ENCODE data around the gene ALG10B. TPM values are rescaled to one million over a fixed set of nuclear protein-coding genes. Genes with fewer than 3 reads are reported as not detected.

The ALG10B gene
- total RNA-seq, 1 donor from 2014 or later, result 1.8 TPM

DNA sequence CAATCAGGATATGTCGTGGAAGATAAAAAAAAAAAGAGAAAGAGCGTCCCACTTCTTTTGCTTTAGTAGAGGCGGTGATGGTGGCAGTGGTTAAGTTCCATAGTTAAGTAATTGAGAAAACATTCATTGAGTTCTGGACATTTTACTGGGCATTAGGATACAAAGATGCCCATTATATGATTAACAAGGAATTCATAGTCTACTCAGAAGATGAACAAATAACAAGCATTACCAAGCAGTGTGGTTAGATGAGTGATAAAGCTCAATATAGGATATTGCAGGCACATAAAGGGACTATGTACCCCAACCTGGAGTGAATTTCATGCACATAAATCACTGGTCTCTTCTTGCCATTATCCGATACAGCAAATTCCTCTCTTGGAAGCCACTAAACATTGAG is 53.7 kb downstream of the ALG10B start:
- DNase-seq (ENCODE audit: low read depth) (no peak), FAIRE-seq (no peak)
- H3K79me2 ChIP-seq (ENCODE audit: insufficient read depth, low read length), result no peaks in the 10 kb centered on the region
- H3K36me3 ChIP-seq (ENCODE audit: insufficient read depth, low read length), result no peaks in the 10 kb centered on the region
- H3K9me3 ChIP-seq (ENCODE audit: insufficient read depth, low read depth, low read length), result no peaks in the 10 kb centered on the region
- H2AFZ ChIP-seq (ENCODE audit: low read depth, low read length), result no peak overlapping the region
- Mint-ChIP-seq H3K9me3 (ENCODE audit: unreplicated experiment) (no peaks in the 10 kb centered on the region), H3K27ac (ENCODE audit: unreplicated experiment) (no peak overlapping the region), H3K36me3 (ENCODE audit: low read depth, unreplicated experiment) (no peaks in the 10 kb centered on the region), H3K27me3 (ENCODE audit: low read depth, unreplicated experiment) (no peaks in the 10 kb centered on the region), H3K4me1 (ENCODE audit: low read depth, unreplicated experiment) (no peaks in the 10 kb centered on the region), H3K4me3 (ENCODE audit: unreplicated experiment) (no peak overlapping the region)
- no peak overlapping the region for H3K4me2 ChIP-seq (ENCODE audit: low read length)
- H3K27ac ChIP-seq (ENCODE audit: low read depth, low read length), result no peak overlapping the region
- no peak overlapping the region for H3K9ac ChIP-seq (ENCODE audit: low read length)
- no peaks in the 10 kb centered on the region for H4K20me1 ChIP-seq (ENCODE audit: insufficient read depth, low read length)
- no peaks in the 10 kb centered on the region for H3K4me1 ChIP-seq (ENCODE audit: insufficient read depth, low read length)
- H3K27me3 ChIP-seq (ENCODE audit: insufficient read depth, low read length), result no peaks in the 10 kb centered on the region
- TF ChIP-seq, protein P1, sequence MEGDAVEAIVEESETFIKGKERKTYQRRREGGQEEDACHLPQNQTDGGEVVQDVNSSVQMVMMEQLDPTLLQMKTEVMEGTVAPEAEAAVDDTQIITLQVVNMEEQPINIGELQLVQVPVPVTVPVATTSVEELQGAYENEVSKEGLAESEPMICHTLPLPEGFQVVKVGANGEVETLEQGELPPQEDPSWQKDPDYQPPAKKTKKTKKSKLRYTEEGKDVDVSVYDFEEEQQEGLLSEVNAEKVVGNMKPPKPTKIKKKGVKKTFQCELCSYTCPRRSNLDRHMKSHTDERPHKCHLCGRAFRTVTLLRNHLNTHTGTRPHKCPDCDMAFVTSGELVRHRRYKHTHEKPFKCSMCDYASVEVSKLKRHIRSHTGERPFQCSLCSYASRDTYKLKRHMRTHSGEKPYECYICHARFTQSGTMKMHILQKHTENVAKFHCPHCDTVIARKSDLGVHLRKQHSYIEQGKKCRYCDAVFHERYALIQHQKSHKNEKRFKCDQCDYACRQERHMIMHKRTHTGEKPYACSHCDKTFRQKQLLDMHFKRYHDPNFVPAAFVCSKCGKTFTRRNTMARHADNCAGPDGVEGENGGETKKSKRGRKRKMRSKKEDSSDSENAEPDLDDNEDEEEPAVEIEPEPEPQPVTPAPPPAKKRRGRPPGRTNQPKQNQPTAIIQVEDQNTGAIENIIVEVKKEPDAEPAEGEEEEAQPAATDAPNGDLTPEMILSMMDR (IDR thresholded peaks at IDR 0.05; ENCODE audit: insufficient read depth, low read depth, low read length), result no peak
- TF ChIP-seq EZH2 (IDR thresholded peaks at IDR 0.05; ENCODE audit: insufficient read depth, low read length), result no peak
- H3K4me3 ChIP-seq (ENCODE audit: insufficient read depth, low read depth, low read length), result no peak overlapping the region

DNA sequence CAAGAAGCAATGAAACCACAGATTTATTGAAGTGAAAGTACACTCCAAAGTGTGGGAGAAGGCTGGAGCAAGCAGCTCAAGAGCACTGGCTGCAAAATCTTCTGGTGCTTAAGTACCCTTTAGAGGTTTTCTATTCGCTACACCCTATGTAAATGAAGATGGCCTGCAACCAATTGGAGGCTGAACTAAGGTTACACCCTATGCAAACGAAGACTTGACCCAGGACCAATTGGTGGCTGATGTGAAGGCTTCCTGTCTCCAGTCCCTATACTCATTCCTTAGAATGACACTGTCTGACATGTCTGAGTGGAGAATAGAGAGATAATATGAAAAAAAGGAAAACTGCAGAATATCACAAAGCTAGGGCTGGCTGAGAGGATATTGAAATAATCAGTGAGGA is 57.2 kb downstream of the ALG10B start:
- H2AFZ ChIP-seq (ENCODE audit: low read depth, low read length), result no peak overlapping the region
- no peaks in the 10 kb centered on the region for H3K4me1 ChIP-seq (ENCODE audit: insufficient read depth, low read length)
- FAIRE-seq (no peak), DNase-seq (ENCODE audit: low read depth) (no peak)
- no peaks in the 10 kb centered on the region for H3K79me2 ChIP-seq (ENCODE audit: insufficient read depth, low read length)
- no peaks in the 10 kb centered on the region for H3K27me3 Mint-ChIP-seq (ENCODE audit: low read depth, unreplicated experiment)
- H3K9ac ChIP-seq (ENCODE audit: low read length), result no peak overlapping the region
- H3K4me3 ChIP-seq (ENCODE audit: insufficient read depth, low read depth, low read length), result no peak overlapping the region
- no peak for TF ChIP-seq EZH2 (IDR thresholded peaks at IDR 0.05; ENCODE audit: insufficient read depth, low read length)
- TF ChIP-seq, protein P1 (IDR thresholded peaks at IDR 0.05; ENCODE audit: insufficient read depth, low read depth, low read length), result no peak
- no peaks in the 10 kb centered on the region for H4K20me1 ChIP-seq (ENCODE audit: insufficient read depth, low read length)
- H3K27ac Mint-ChIP-seq (ENCODE audit: unreplicated experiment), result no peak overlapping the region
- H3K36me3 ChIP-seq (ENCODE audit: insufficient read depth, low read length), result no peaks in the 10 kb centered on the region
- no peak overlapping the region for H3K27ac ChIP-seq (ENCODE audit: low read depth, low read length)
- H3K27me3 ChIP-seq (ENCODE audit: insufficient read depth, low read length), result no peaks in the 10 kb centered on the region
- H3K9me3 Mint-ChIP-seq (ENCODE audit: unreplicated experiment), result no peaks in the 10 kb centered on the region
- no peak overlapping the region for H3K4me3 Mint-ChIP-seq (ENCODE audit: unreplicated experiment)
- no peak overlapping the region for H3K4me2 ChIP-seq (ENCODE audit: low read length)
- no peaks in the 10 kb centered on the region for H3K9me3 ChIP-seq (ENCODE audit: insufficient read depth, low read depth, low read length)
- no peaks in the 10 kb centered on the region for H3K36me3 Mint-ChIP-seq (ENCODE audit: low read depth, unreplicated experiment)
- no peaks in the 10 kb centered on the region for H3K4me1 Mint-ChIP-seq (ENCODE audit: low read depth, unreplicated experiment)

DNA sequence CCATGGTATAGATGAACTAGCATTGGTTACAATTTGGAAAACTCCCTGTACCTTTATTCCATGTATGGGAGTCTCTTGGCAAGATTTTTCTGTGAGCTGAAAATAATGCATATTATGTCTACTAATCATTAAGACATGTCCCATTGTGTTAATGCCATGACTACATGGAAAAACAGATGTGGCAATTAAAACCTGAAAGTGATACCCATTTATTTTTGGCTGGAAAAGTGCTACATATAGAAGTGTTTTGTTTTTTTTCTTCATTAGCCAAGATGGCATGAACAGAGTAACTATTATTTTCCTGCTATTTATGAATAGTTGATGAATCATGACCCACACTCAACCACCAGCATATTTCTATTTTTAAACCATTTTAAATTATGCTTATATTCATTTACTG is 58.2 kb downstream of the ALG10B start:
- Histone ChIP-seq H2AFZ (ENCODE audit: low read depth, low read length) (no peak overlapping the region), H3K36me3 (ENCODE audit: insufficient read depth, low read length) (no peaks in the 10 kb centered on the region), H3K4me2 (ENCODE audit: low read length) (no peak overlapping the region), H3K4me3 (ENCODE audit: insufficient read depth, low read depth, low read length) (no peak overlapping the region), H3K27ac (ENCODE audit: low read depth, low read length) (no peak overlapping the region), H3K27me3 (ENCODE audit: insufficient read depth, low read length) (no peaks in the 10 kb centered on the region), H3K9ac (ENCODE audit: low read length) (no peak overlapping the region), H4K20me1 (ENCODE audit: insufficient read depth, low read length) (no peaks in the 10 kb centered on the region), H3K4me1 (ENCODE audit: insufficient read depth, low read length) (no peaks in the 10 kb centered on the region), H3K79me2 (ENCODE audit: insufficient read depth, low read length) (no peaks in the 10 kb centered on the region), H3K9me3 (ENCODE audit: insufficient read depth, low read depth, low read length) (no peaks in the 10 kb centered on the region)
- Mint-ChIP-seq H3K36me3 (ENCODE audit: low read depth, unreplicated experiment) (no peaks in the 10 kb centered on the region), H3K27ac (ENCODE audit: unreplicated experiment) (no peak overlapping the region), H3K4me1 (ENCODE audit: low read depth, unreplicated experiment) (no peaks in the 10 kb centered on the region), H3K9me3 (ENCODE audit: unreplicated experiment) (no peaks in the 10 kb centered on the region), H3K4me3 (ENCODE audit: unreplicated experiment) (no peak overlapping the region), H3K27me3 (ENCODE audit: low read depth, unreplicated experiment) (no peaks in the 10 kb centered on the region)
- TF ChIP-seq, protein P1 (IDR thresholded peaks at IDR 0.05; ENCODE audit: insufficient read depth, low read depth, low read length), result no peak
- TF ChIP-seq EZH2 (IDR thresholded peaks at IDR 0.05; ENCODE audit: insufficient read depth, low read length), result no peak
- FAIRE-seq (no peak), DNase-seq (ENCODE audit: low read depth) (no peak)
